Stimulated activated memory B cell treated with anti-CD40 and anti-IgM and Interleukin-4, amounts not matched to agents 10 μg/mL and 1 μg/mL and 100 μg/mL, for 72 hours (primary cell): Measurements from ENCODE around the gene ZSCAN10.

Experiments used
- ATAC-seq: fragments of 150-1000 bp; cut with Tn5 transposase; 2 replicates; pipeline ENCODE4 v1.10.0; 2021
- H3K27ac Mint-ChIP-seq: one replicate; pipeline ENCODE4 v1.8.0; 2022; ENCODE audit warnings: mild to moderate bottlenecking, mixed read lengths
- H3K27me3 Mint-ChIP-seq: one replicate; pipeline ENCODE4 v1.8.0; 2022; ENCODE audit warnings: mixed read lengths
- H3K36me3 Mint-ChIP-seq: one replicate; pipeline ENCODE4 v1.8.0; 2022; ENCODE audit warnings: mixed read lengths
- H3K4me1 Mint-ChIP-seq: one replicate; pipeline ENCODE4 v1.8.0; 2022; ENCODE audit warnings: mixed read lengths
- H3K4me3 Mint-ChIP-seq: one replicate; pipeline ENCODE4 v1.8.0; 2022; ENCODE audit warnings: mild to moderate bottlenecking, moderate library complexity, mixed read lengths
- H3K9me3 Mint-ChIP-seq: one replicate; pipeline ENCODE4 v1.8.0; 2022; ENCODE audit warnings: mixed read lengths

Gene ZSCAN10

GRCh38 chr16:3120435-3120834 lies 21.3 kb upstream of the ZSCAN10 start:
- Mint-ChIP-seq H3K27ac (no peak overlapping the region), H3K27me3 (peaks cover 7% of the 10 kb centered on the region), H3K9me3 (no peaks in the 10 kb centered on the region), H3K4me1 (peaks cover 24% of the 10 kb centered on the region), H3K36me3 (no peaks in the 10 kb centered on the region), H3K4me3 (no peak overlapping the region)
- ATAC-seq, result no peak

GRCh38 chr16:3119701-3120408 lies 20.8 kb upstream of the ZSCAN10 start:
- no peak for ATAC-seq
- peaks cover 18% of the 10 kb centered on the region for H3K4me1 Mint-ChIP-seq
- peaks cover 13% of the 10 kb centered on the region for H3K27me3 Mint-ChIP-seq
- H3K36me3 Mint-ChIP-seq, result peaks cover under 1% of the 10 kb centered on the region
- no peak overlapping the region for H3K27ac Mint-ChIP-seq
- no peak overlapping the region for H3K4me3 Mint-ChIP-seq
- H3K9me3 Mint-ChIP-seq, result no peaks in the 10 kb centered on the region

- ATAC-seq, result no peak
- Mint-ChIP-seq H3K27ac (no peak overlapping the region), H3K4me1 (peaks cover 13% of the 10 kb centered on the region), H3K36me3 (peaks cover 5% of the 10 kb centered on the region), H3K9me3 (no peaks in the 10 kb centered on the region), H3K27me3 (peaks cover 19% of the 10 kb centered on the region), H3K4me3 (no peak overlapping the region)
Measured at GRCh38 chr16:3119286-3119685, 20.2 kb upstream of the ZSCAN10 start.

- H3K4me3 Mint-ChIP-seq, result no peak overlapping the region
- H3K9me3 Mint-ChIP-seq, result no peaks in the 10 kb centered on the region
- H3K27ac Mint-ChIP-seq, result no peak overlapping the region
- H3K36me3 Mint-ChIP-seq, result peaks cover 5% of the 10 kb centered on the region
- ATAC-seq, result no peak
- peaks cover 12% of the 10 kb centered on the region for H3K4me1 Mint-ChIP-seq
- H3K27me3 Mint-ChIP-seq, result peaks cover 22% of the 10 kb centered on the region
Measured at GRCh38 chr16:3118846-3119245, 19.8 kb upstream of the ZSCAN10 start.

GRCh38 chr16:3118204-3118790 lies 19.2 kb upstream of the ZSCAN10 start:
- Mint-ChIP-seq H3K4me1 (peaks cover 7% of the 10 kb centered on the region), H3K4me3 (no peak overlapping the region), H3K27ac (no peak overlapping the region), H3K9me3 (no peaks in the 10 kb centered on the region), H3K36me3 (peaks cover 5% of the 10 kb centered on the region), H3K27me3 (peaks cover 27% of the 10 kb centered on the region)
- ATAC-seq, result no peak

- Mint-ChIP-seq H3K36me3 (peaks cover 5% of the 10 kb centered on the region), H3K9me3 (no peaks in the 10 kb centered on the region), H3K4me1 (no peaks in the 10 kb centered on the region), H3K4me3 (no peak overlapping the region), H3K27ac (no peak overlapping the region), H3K27me3 (peaks cover 45% of the 10 kb centered on the region)
- ATAC-seq, result no peak
Measured at GRCh38 chr16:3115561-3115960, 16.5 kb upstream of the ZSCAN10 start.

- H3K9me3 Mint-ChIP-seq, result no peaks in the 10 kb centered on the region
- H3K4me3 Mint-ChIP-seq, result no peak overlapping the region
- peaks cover 5% of the 10 kb centered on the region for H3K36me3 Mint-ChIP-seq
- H3K27ac Mint-ChIP-seq, result no peak overlapping the region
- H3K4me1 Mint-ChIP-seq, result no peaks in the 10 kb centered on the region
- peaks cover 50% of the 10 kb centered on the region for H3K27me3 Mint-ChIP-seq
- ATAC-seq, result no peak
Measured at GRCh38 chr16:3115003-3115402, 15.9 kb upstream of the ZSCAN10 start.

GRCh38 chr16:3113765-3114479 lies 14.8 kb upstream of the ZSCAN10 start:
- H3K27ac Mint-ChIP-seq, result no peak overlapping the region
- no peaks in the 10 kb centered on the region for H3K9me3 Mint-ChIP-seq
- peaks cover 50% of the 10 kb centered on the region for H3K27me3 Mint-ChIP-seq
- no peak overlapping the region for H3K4me3 Mint-ChIP-seq
- peaks cover 5% of the 10 kb centered on the region for H3K36me3 Mint-ChIP-seq
- no peaks in the 10 kb centered on the region for H3K4me1 Mint-ChIP-seq
- peak; percentile 8 for ATAC-seq

GRCh38 chr16:3112881-3113574 lies 13.9 kb upstream of the ZSCAN10 start:
- Mint-ChIP-seq H3K9me3 (no peaks in the 10 kb centered on the region), H3K4me3 (no peak overlapping the region), H3K36me3 (peaks cover 5% of the 10 kb centered on the region), H3K27ac (no peak overlapping the region), H3K4me1 (no peaks in the 10 kb centered on the region), H3K27me3 (peaks cover 50% of the 10 kb centered on the region)
- ATAC-seq, result no peak

- Mint-ChIP-seq H3K36me3 (peaks cover 5% of the 10 kb centered on the region), H3K4me3 (no peak within 1 kb of the TSS), H3K27ac (no peak within 1 kb of the TSS), H3K4me1 (peaks cover 3% of the 10 kb centered on the region), H3K27me3 (peaks cover 50% of the 10 kb centered on the region), H3K9me3 (no peaks in the 10 kb centered on the region)
- no peak for ATAC-seq
Measured at GRCh38 chr16:3112058-3112880, 13.2 kb upstream of the ZSCAN10 start, which contains the start of gene ZNF205. TSS of gene ZNF205 (plus strand) at chr16:3112586. CDS start at chr16:3113431, 845 bp downstream.

- Mint-ChIP-seq H3K36me3 (no peaks in the 10 kb centered on the region), H3K27ac (peak overlapping the region; percentile 69), H3K27me3 (peaks cover 7% of the 10 kb centered on the region), H3K9me3 (no peaks in the 10 kb centered on the region), H3K4me1 (peaks cover 19% of the 10 kb centered on the region), H3K4me3 (peak overlapping the region; percentile 87)
- ATAC-seq, result peak; percentile 98
Measured at GRCh38 chr16:3106205-3106928, 7.3 kb upstream of the ZSCAN10 start.

- Mint-ChIP-seq H3K9me3 (no peaks in the 10 kb centered on the region), H3K36me3 (no peaks in the 10 kb centered on the region), H3K4me1 (peaks cover 29% of the 10 kb centered on the region), H3K27me3 (no peaks in the 10 kb centered on the region), H3K27ac (no peak overlapping the region), H3K4me3 (no peak overlapping the region)
- no peak for ATAC-seq
Measured at GRCh38 chr16:3101841-3102470, 2.9 kb upstream of the ZSCAN10 start.

- Mint-ChIP-seq H3K4me3 (peak overlapping the region; percentile 31), H3K27ac (peak overlapping the region; percentile 58)
Measured at GRCh38 chr16:3101018-3101840, 2.1 kb upstream of the ZSCAN10 start.

More at GRCh38 chr16:3101018-3101840, 2.1 kb upstream of the ZSCAN10 start:
- peaks cover 25% of the 10 kb centered on the region for H3K4me1 Mint-ChIP-seq
- H3K27me3 Mint-ChIP-seq, result no peaks in the 10 kb centered on the region
- H3K36me3 Mint-ChIP-seq, result no peaks in the 10 kb centered on the region
- no peak for ATAC-seq
- H3K9me3 Mint-ChIP-seq, result no peaks in the 10 kb centered on the region
